ENCODE results near the gene RND2. TPM values are rescaled to one million over a fixed set of nuclear protein-coding genes. Genes with fewer than 3 reads are reported as not detected.

The RND2 gene
- total and polyA plus RNA-seq, 2 of the 4 experiments (the other 2 are of a cell fraction) = 1.1 to 1.9 TPM

DNA sequence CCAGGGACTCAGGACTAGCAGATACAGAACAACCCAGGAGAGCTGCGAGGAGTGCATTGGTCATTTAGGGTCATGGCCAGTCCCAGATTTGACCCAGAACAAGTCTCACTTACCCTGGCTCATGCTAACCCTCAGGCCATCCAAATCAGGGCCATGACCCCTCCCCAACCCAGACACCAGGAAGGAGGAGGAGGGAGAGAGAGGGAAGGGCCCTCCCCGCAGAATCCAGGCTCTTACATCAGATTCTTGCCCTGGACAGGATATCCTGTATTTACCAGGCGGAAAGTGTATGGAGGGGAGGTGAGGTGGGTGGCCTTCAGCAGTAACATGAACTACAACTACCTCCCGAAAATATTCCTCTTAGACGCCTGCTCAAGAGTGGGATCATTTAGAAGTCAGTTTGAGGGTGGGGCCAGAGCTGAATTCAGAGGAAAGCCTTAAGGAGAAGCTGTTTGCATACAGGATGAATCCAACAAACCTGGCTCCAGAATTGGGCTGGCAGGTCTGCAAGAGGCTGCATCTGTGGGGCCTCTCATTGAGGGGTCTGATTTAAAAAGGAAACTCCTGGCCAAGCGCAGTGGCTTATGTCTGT is 4.9 kb upstream of the RND2 start:
- no peaks in the 10 kb centered on the region for H3K9me3 ChIP-seq (ENCODE audit: control insufficient read depth, insufficient read depth, low read length)
- peaks cover 15 to 56% of the 10 kb centered on the region in 2 experiments; a peak in 3 of 4 replicates for H3K79me1 ChIP-seq (ENCODE audit: low read depth in 1 of 2, low read length in 2 of 2)
- H4K91ac ChIP-seq (ENCODE audit: insufficient read depth, low read depth, low read length) = peak overlapping the region; percentile 56
- dilution Hi-C loops (cut with HindIII; ENCODE audit: low sequenced_read_pairs, unreplicated experiment) = no loop called here
- no TSS peak for BruUV-seq (replicated peaks)
- in situ Hi-C loops (cut with MboI; ENCODE audit: low sequenced_read_pairs) = no loop called here
- H3K36me3 ChIP-seq (ENCODE audit: control insufficient read depth, insufficient read depth, low read length) = peaks cover 33% of the 10 kb centered on the region
- H3K14ac ChIP-seq (replicated peaks; ENCODE audit: low read depth, low read length) = peak overlapping the region; percentile 71; the same call in 1 of the 2 replicates
- peak overlapping the region; percentile 91 for H2AK9ac ChIP-seq (replicated peaks; ENCODE audit: low read depth, low read length, poor library complexity)
- H4K20me1 ChIP-seq (ENCODE audit: insufficient read depth, low read length) = peaks cover 32% of the 10 kb centered on the region; the same call in 1 of the 2 replicates
- 0 out of 2 replicates have a peak overlapping the region, but pooled peaks have one; percentile 9 for H4K5ac ChIP-seq (ENCODE audit: low read depth, low read length)
- no CpG with 5 or more reads among the region's 6 CpGs for WGBS, 2 experiments (ENCODE audit: extremely low coverage in 2 of 2, insufficient read length in 1 of 2)
- H4K8ac ChIP-seq (ENCODE audit: low read depth in 2 of 2, low read length in 2 of 2) = peak overlapping the region; percentile 44 to 58; a peak in 3 of 4 replicates
- peak overlapping the region; percentile 4; the same call in 1 of the 2 replicates for H3K27ac ChIP-seq (ENCODE audit: insufficient read depth, low read length)
- no peak overlapping the region for H2AFZ ChIP-seq (replicated peaks; ENCODE audit: low read length, poor library complexity)
- H2BK120ac ChIP-seq (ENCODE audit: low read depth, low read length) = 0 out of 2 replicates have a peak overlapping the region, but pooled peaks have one; percentile 37
- H3K4me2 ChIP-seq (ENCODE audit: low read depth, low read length) = peak overlapping the region; percentile 35; the same call in 1 of the 2 replicates
- POLR2A ChIA-PET (ENCODE audit: unreplicated experiment) = no interaction called here
- 0 out of 2 replicates have a peak overlapping the region, but pooled peaks have one; percentile 87 for H3K23ac ChIP-seq (ENCODE audit: low read depth, low read length)
- no peak for DNase-seq
- no peak overlapping the region for H3K56ac ChIP-seq (ENCODE audit: extremely low read depth, insufficient read depth, low read length)
- no peak overlapping the region for H2BK5ac ChIP-seq (ENCODE audit: low read depth, low read length, poor library complexity, severe bottlenecking)
- CTCF ChIA-PET = no interaction called here
- intact Hi-C loops (cut with micrococcal nuclease) = no loop called here
- peak overlapping the region; percentile 75; the same call in 1 of the 2 replicates for H2AK5ac ChIP-seq (ENCODE audit: low read depth, low read length)
- peak overlapping the region; percentile 87; the same call in 1 of the 3 replicates for H2BK15ac ChIP-seq (ENCODE audit: low read depth, low read length)
- H3K27me3 ChIP-seq (ENCODE audit: control insufficient read depth, insufficient read depth, low read length) = 0 out of 2 replicates have a peak, but pooled peaks cover 2% of the 10 kb centered on the region
- peak overlapping the region; percentile 81 for H3K4ac ChIP-seq (ENCODE audit: low read depth, low read length)
- H3K9me1 ChIP-seq (ENCODE audit: insufficient read depth, low read length) = peaks cover 20% of the 10 kb centered on the region
- TF ChIP-seq RAD21 (IDR thresholded peaks at IDR 0.05; ENCODE audit: low read length) (no peak), CEBPB (IDR thresholded peaks at IDR 0.05; ENCODE audit: low read depth, low read length) (no peak), NFE2L2 (IDR thresholded peaks at IDR 0.05; ENCODE audit: low read depth, low read length) (no peak), MXI1 (IDR thresholded peaks at IDR 0.05; ENCODE audit: borderline replicate concordance, low read depth, low read length) (no peak), BHLHE40 (IDR thresholded peaks at IDR 0.05; ENCODE audit: low read depth, low read length) (no peak), MAZ (IDR thresholded peaks at IDR 0.05; ENCODE audit: borderline replicate concordance, low read depth, low read length) (no peak), FOS (IDR thresholded peaks at IDR 0.05; ENCODE audit: low read depth, low read length) (no peak), SMC3 (IDR thresholded peaks at IDR 0.05; ENCODE audit: low read depth, low read length) (no peak), MAFK (IDR thresholded peaks at IDR 0.05; ENCODE audit: low read depth, low read length) (no peak)
- TF ChIP-seq, protein P1, sequence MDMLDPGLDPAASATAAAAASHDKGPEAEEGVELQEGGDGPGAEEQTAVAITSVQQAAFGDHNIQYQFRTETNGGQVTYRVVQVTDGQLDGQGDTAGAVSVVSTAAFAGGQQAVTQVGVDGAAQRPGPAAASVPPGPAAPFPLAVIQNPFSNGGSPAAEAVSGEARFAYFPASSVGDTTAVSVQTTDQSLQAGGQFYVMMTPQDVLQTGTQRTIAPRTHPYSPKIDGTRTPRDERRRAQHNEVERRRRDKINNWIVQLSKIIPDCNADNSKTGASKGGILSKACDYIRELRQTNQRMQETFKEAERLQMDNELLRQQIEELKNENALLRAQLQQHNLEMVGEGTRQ (IDR thresholded peaks at IDR 0.05; ENCODE audit: low read depth, low read length) = no peak
- TF ChIP-seq, protein P2, sequence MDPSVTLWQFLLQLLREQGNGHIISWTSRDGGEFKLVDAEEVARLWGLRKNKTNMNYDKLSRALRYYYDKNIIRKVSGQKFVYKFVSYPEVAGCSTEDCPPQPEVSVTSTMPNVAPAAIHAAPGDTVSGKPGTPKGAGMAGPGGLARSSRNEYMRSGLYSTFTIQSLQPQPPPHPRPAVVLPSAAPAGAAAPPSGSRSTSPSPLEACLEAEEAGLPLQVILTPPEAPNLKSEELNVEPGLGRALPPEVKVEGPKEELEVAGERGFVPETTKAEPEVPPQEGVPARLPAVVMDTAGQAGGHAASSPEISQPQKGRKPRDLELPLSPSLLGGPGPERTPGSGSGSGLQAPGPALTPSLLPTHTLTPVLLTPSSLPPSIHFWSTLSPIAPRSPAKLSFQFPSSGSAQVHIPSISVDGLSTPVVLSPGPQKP (IDR thresholded peaks at IDR 0.05; ENCODE audit: borderline replicate concordance, low read depth, low read length) = no peak
- H3K18ac ChIP-seq (ENCODE audit: low read depth, low read length) = no peak overlapping the region
- H2BK20ac ChIP-seq (ENCODE audit: low read depth, low read length) = 0 out of 2 replicates have a peak overlapping the region, but pooled peaks have one; percentile 3
- no peak for ATAC-seq (ENCODE audit: low read depth)
- no peak overlapping the region for H3K4me3 ChIP-seq (ENCODE audit: insufficient read depth, low read depth, low read length)
- no peak overlapping the region for H3K9ac ChIP-seq (ENCODE audit: low read depth, low read length)
- H3K4me1 ChIP-seq (ENCODE audit: control insufficient read depth, insufficient read depth, low read length) = peaks cover 12% of the 10 kb centered on the region

All from IMR-90 (cell line).